A549 treated with DMSO at 1 μM for 4 hours (cell line): ENCODE data around the gene BTBD2. TPM values are rescaled to one million over a fixed set of nuclear protein-coding genes. Genes with fewer than 3 reads are reported as not detected.

Experiments used
- total RNA-seq: library from RNA; stranded (reverse); fragments of 200-300 nt; extraction: Qiagen RNA extraction; gene quantifications from 5 replicates; pipeline ENCODE4 v1.2.3, GENCODE V29; 2022; ENCODE audit warnings: low read depth

The BTBD2 gene
- 31.4 to 48.8 TPM (median 37.4 TPM) in 5 replicates for total RNA-seq

GRCh38 chr19:2015608-2015950 lies at the start of gene BTBD2:
Gene BTBD2, minus strand, starts transcription at chr19:2015714. Its CDS starts 11 bp downstream, at chr19:2015703.

GRCh38 chr19:2050991-2051772 lies 35.7 kb upstream of the BTBD2 start, which contains the start of gene MKNK2:
Gene MKNK2, minus strand, starts transcription at chr19:2051244. Its CDS starts 393 bp downstream, at chr19:2050851.

GRCh38 chr19:1941146-1942077 lies 74.1 kb downstream of the BTBD2 start, which contains the start of gene CSNK1G2:
Gene CSNK1G2, plus strand, starts transcription at chr19:1941172. Its CDS starts 28,601 bp downstream, at chr19:1969773.

Other genes starting within 250 kb of the BTBD2 start
- 1.8 to 3.5 TPM (median 3.1 TPM) in 5 replicates for gene ATP8B3, start 203.4 kb downstream of the BTBD2 start, total RNA-seq
- gene REXO1, start 167.2 kb downstream of the BTBD2 start, total RNA-seq: 16.8 to 22.0 TPM (median 19.8 TPM) in 5 replicates
- 19.6 to 30.3 TPM (median 21.6 TPM) in 5 replicates for gene KLF16, start 152.1 kb downstream of the BTBD2 start, total RNA-seq
- gene ABHD17A, start 130.2 kb downstream of the BTBD2 start, total RNA-seq: 19.7 to 38.6 TPM (median 32.7 TPM) in 5 replicates
- gene ADAT3, start 110.3 kb downstream of the BTBD2 start, total RNA-seq: 2.6 to 7.2 TPM (median 5.1 TPM) in 5 replicates
- 47.3 to 69.9 TPM (median 54.0 TPM) in 5 replicates for gene SCAMP4, start 110.3 kb downstream of the BTBD2 start, total RNA-seq
- gene CSNK1G2, start 74.5 kb downstream of the BTBD2 start, total RNA-seq: 34.5 to 49.3 TPM (median 42.9 TPM) in 5 replicates
- 30.2 to 55.5 TPM (median 51.8 TPM) in 5 replicates for gene MKNK2, start 35.5 kb upstream of the BTBD2 start, total RNA-seq
- gene MOB3A, start 80.6 kb upstream of the BTBD2 start, total RNA-seq: 8.5 to 12.8 TPM (median 10.9 TPM) in 5 replicates
- 0.37 to 0.75 TPM (median 0.47 TPM) in 5 replicates for gene IZUMO4, start 81.2 kb upstream of the BTBD2 start, total RNA-seq
- gene AP3D1, start 135.9 kb upstream of the BTBD2 start, total RNA-seq: 65.8 to 82.7 TPM (median 78.4 TPM) in 5 replicates
- gene DOT1L, start 148.2 kb upstream of the BTBD2 start, total RNA-seq: 16.3 to 19.2 TPM (median 16.9 TPM) in 5 replicates
- 37.5 to 49.5 TPM (median 47.4 TPM) in 5 replicates for gene PLEKHJ1, start 220.6 kb upstream of the BTBD2 start, total RNA-seq
- gene SF3A2, start 221.1 kb upstream of the BTBD2 start, total RNA-seq: 57.3 to 75.2 TPM (median 68.3 TPM) in 5 replicates
- 9.5 to 25.2 TPM (median 16.0 TPM) in 5 replicates for gene AMH, start 233.6 kb upstream of the BTBD2 start, total RNA-seq
- gene JSRP1, start 240.7 kb upstream of the BTBD2 start, total RNA-seq: 0.61 to 1.3 TPM (median 0.74 TPM) in 5 replicates